Measurements from ENCODE around the gene NUP210. TPM values are rescaled to one million over a fixed set of nuclear protein-coding genes. Genes with fewer than 3 reads are reported as not detected.

Gene NUP210
- total and polyA plus RNA-seq, 2 of the 13 experiments (the other 11 are each of a cell fraction or from before 2014, with no cell fraction given), result 31.6 to 35.2 TPM

DNA sequence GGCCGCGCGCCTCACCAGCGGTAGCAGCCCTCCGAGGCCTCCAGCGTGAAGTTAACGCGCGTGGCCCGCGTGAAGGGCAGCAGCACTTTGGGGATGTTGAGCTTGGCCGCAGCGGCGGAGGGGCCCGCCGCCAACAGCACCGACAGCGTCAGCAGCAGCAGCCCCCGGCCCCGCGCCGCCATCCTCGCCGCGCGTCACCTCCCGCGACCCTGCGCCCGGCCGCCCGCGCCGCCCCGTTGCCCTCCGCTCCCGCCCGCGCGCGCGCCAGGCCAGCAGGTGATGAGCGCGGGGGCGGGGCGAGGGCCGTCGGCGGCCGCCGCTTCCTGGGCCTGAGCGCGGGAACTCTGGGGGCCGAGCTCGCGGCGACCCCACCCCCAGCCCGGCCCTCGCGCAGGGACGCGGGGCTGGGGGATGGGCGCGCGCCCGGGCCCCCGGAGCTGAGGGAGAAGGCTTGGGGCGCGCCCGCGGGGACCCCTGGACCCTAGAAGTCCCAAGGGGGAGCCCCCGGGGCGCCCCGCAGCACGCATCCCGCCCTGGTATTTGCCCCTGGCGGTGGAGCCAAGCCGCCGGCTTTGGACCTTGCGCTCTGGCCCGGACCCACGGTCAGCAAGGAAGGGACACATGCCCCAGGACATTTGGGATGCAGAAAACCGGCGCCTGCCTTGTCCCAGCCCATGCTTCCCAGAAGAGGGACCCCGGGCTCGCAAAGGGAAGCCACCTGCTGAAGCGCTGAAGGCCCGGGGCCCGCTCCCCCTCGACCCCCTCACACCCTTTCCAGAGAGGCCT is at the start of gene NUP210 (continued):
- TF ChIP-seq MEIS2 (CRISPR knock-in tag; IDR thresholded peaks at IDR 0.05) (no peak; the same call in 1 of the 2 replicates), SRF (IDR thresholded peaks at IDR 0.05; ENCODE audit: low read depth, low read length) (no peak), NR2C2 (CRISPR knock-in tag; IDR thresholded peaks at IDR 0.05; ENCODE audit: borderline replicate concordance) (0 out of 2 replicates have a peak, but pooled peaks have one; percentile 40), ZNF354B (CRISPR knock-in tag; IDR thresholded peaks at IDR 0.05) (no peak), SP2 (CRISPR knock-in tag; IDR thresholded peaks at IDR 0.05) (no peak), TOPORS (CRISPR knock-in tag; IDR thresholded peaks at IDR 0.05) (no peak), ZNF207 (IDR thresholded peaks at IDR 0.05; ENCODE audit: borderline replicate concordance) (no peak), PITX1 (CRISPR knock-in tag; IDR thresholded peaks at IDR 0.05) (no peak), ZNF256 (CRISPR knock-in tag; conservative IDR thresholded peaks at IDR 0.05) (no peak), MIXL1 (CRISPR knock-in tag; IDR thresholded peaks at IDR 0.05) (no peak), MBNL3 (CRISPR knock-in tag; conservative IDR thresholded peaks at IDR 0.05) (no peak), SIX4 (CRISPR knock-in tag; IDR thresholded peaks at IDR 0.05) (no peak), ZSCAN9 (CRISPR knock-in tag; IDR thresholded peaks at IDR 0.05; ENCODE audit: borderline replicate concordance) (no peak), KMT2A (CRISPR knock-in tag; IDR thresholded peaks at IDR 0.05) (no peak), ELF3 (CRISPR knock-in tag; IDR thresholded peaks at IDR 0.05) (no peak), ARID2 (CRISPR knock-in tag; IDR thresholded peaks at IDR 0.05; ENCODE audit: borderline replicate concordance) (no peak), HOXA5 (CRISPR knock-in tag; IDR thresholded peaks at IDR 0.05) (no peak), ZNF737 (CRISPR knock-in tag; IDR thresholded peaks at IDR 0.05; ENCODE audit: borderline replicate concordance) (no peak)
- TF ChIP-seq, protein P1, sequence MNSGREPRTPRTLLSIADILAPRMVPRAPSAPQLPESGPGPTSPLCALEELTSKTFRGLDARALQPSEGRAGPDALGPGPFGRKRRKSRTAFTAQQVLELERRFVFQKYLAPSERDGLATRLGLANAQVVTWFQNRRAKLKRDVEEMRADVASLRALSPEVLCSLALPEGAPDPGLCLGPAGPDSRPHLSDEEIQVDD (CRISPR knock-in tag; IDR thresholded peaks at IDR 0.05; ENCODE audit: borderline replicate concordance), result no peak
- TF ChIP-seq, protein P2, sequence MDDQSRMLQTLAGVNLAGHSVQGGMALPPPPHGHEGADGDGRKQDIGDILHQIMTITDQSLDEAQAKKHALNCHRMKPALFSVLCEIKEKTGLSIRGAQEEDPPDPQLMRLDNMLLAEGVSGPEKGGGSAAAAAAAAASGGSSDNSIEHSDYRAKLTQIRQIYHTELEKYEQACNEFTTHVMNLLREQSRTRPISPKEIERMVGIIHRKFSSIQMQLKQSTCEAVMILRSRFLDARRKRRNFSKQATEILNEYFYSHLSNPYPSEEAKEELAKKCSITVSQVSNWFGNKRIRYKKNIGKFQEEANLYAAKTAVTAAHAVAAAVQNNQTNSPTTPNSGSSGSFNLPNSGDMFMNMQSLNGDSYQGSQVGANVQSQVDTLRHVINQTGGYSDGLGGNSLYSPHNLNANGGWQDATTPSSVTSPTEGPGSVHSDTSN (CRISPR knock-in tag; IDR thresholded peaks at IDR 0.05; ENCODE audit: borderline replicate concordance), result no peak
- TF ChIP-seq, protein P3, sequence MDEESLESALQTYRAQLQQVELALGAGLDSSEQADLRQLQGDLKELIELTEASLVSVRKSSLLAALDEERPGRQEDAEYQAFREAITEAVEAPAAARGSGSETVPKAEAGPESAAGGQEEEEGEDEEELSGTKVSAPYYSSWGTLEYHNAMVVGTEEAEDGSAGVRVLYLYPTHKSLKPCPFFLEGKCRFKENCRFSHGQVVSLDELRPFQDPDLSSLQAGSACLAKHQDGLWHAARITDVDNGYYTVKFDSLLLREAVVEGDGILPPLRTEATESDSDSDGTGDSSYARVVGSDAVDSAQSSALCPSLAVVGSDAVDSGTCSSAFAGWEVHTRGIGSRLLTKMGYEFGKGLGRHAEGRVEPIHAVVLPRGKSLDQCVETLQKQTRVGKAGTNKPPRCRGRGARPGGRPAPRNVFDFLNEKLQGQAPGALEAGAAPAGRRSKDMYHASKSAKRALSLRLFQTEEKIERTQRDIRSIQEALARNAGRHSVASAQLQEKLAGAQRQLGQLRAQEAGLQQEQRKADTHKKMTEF (CRISPR knock-in tag; IDR thresholded peaks at IDR 0.05), result no peak
- TF ChIP-seq, protein P4, sequence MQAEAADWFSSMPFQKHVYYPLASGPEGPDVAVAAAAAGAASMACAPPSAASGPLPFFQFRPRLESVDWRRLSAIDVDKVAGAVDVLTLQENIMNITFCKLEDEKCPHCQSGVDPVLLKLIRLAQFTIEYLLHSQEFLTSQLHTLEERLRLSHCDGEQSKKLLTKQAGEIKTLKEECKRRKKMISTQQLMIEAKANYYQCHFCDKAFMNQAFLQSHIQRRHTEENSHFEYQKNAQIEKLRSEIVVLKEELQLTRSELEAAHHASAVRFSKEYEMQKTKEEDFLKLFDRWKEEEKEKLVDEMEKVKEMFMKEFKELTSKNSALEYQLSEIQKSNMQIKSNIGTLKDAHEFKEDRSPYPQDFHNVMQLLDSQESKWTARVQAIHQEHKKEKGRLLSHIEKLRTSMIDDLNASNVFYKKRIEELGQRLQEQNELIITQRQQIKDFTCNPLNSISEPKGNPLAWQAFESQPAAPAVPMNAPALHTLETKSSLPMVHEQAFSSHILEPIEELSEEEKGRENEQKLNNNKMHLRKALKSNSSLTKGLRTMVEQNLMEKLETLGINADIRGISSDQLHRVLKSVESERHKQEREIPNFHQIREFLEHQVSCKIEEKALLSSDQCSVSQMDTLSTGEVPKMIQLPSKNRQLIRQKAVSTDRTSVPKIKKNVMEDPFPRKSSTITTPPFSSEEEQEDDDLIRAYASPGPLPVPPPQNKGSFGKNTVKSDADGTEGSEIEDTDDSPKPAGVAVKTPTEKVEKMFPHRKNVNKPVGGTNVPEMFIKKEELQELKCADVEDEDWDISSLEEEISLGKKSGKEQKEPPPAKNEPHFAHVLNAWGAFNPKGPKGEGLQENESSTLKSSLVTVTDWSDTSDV (CRISPR knock-in tag; IDR thresholded peaks at IDR 0.05), result no peak; the same call in 1 of the 2 replicates
- TF ChIP-seq, protein P5, sequence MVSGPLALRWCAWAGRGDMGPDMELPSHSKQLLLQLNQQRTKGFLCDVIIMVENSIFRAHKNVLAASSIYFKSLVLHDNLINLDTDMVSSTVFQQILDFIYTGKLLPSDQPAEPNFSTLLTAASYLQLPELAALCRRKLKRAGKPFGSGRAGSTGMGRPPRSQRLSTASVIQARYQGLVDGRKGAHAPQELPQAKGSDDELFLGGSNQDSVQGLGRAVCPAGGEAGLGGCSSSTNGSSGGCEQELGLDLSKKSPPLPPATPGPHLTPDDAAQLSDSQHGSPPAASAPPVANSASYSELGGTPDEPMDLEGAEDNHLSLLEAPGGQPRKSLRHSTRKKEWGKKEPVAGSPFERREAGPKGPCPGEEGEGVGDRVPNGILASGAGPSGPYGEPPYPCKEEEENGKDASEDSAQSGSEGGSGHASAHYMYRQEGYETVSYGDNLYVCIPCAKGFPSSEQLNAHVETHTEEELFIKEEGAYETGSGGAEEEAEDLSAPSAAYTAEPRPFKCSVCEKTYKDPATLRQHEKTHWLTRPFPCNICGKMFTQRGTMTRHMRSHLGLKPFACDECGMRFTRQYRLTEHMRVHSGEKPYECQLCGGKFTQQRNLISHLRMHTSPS (CRISPR knock-in tag; IDR thresholded peaks at IDR 0.05; ENCODE audit: low read depth), result no peak

All from HepG2 (cell line).